Uterus (tissue), 4 donors: ENCODE results near the gene MKX. TPM values are rescaled to one million over a fixed set of nuclear protein-coding genes. Genes with fewer than 3 reads are reported as not detected.

ENCODE experiments used
- DNase-seq, 2 donors: peaks; one replicate each; pipeline ENCODE4 v3.0.0-alpha.2; 2019 to 2020
- H3K27ac ChIP-seq, 2 donors: fragments of 200-600 bp; sonication (generic); 1 replicate in 1 of 2; 2 replicates in 1 of 2; pipeline ENCODE4 v1.5.1; 2016 to 2018
- H3K27me3 ChIP-seq, 2 donors: fragments of 200-600 bp; sonication (generic); one replicate each; pipeline ENCODE4 v1.5.1; 2018 to 2019; ENCODE audit warnings: control low read depth in 1 of 2
- H3K36me3 ChIP-seq, 2 donors: fragments of 200-600 bp; sonication (generic); one replicate each; pipeline ENCODE4 v1.5.1; 2019; ENCODE audit warnings: control low read depth in 1 of 2
- H3K4me1 ChIP-seq, 2 donors: fragments of 200-600 bp; sonication (generic); one replicate each; pipeline ENCODE4 v1.5.1; 2018 to 2019; ENCODE audit warnings: control low read depth in 1 of 2
- H3K4me3 ChIP-seq, 2 donors: fragments of 200-600 bp; sonication (generic); 1 replicate in 1 of 2; 2 replicates in 1 of 2; pipeline ENCODE4 v1.5.1; 2018 to 2019; ENCODE audit warnings: mild to moderate bottlenecking in 1 of 2
- H3K9me3 ChIP-seq, 2 donors: fragments of 200-600 bp; sonication (generic); one replicate each; pipeline ENCODE4 v1.5.1; 2019; ENCODE audit warnings: control low read depth in 1 of 2
- CTCF ChIP-seq, 4 experiments: fragments of 200-600 bp in 2 of 4; fragments of 450-650 bp in 2 of 4; sonication (generic) in 2 of 4; IDR thresholded peaks; one replicate each; pipeline ENCODE4 v1.5.1; 2016 to 2019; ENCODE audit warnings: antibody characterized with exemption in 4 of 4, mild to moderate bottlenecking in 2 of 4, moderate library complexity in 1 of 4
- POLR2A ChIP-seq, 2 donors: fragments of 450-650 bp; IDR thresholded peaks; one replicate each; pipeline ENCODE4 v1.6.1; 2016; ENCODE audit warnings: antibody characterized with exemption in 2 of 2, mild to moderate bottlenecking in 1 of 2, moderate library complexity in 1 of 2
- intact Hi-C: fragments of 100-400 bp; cut with DNase I; formaldehyde crosslinking; loops from one replicate; pipeline ENCODE4 v1.15.1; 2023; ENCODE audit warnings: low total_unique reads
- small RNA-seq: library from RNA; depleted of rRNA; stranded (forward); fragments of <200 nt; gene quantifications from one replicate; pipeline ENCODE3, GENCODE V24; 2016
- total RNA-seq, 4 donors: library from RNA; depleted of rRNA in 3 of 4; stranded (reverse); fragments of >200 nt in 3 of 4; gene quantifications; one replicate each; pipeline versions ENCODE4 v1.1.0 to v1.2.4, GENCODE V29; 2014 to 2023
- donor health status: DM: yes; HTN: yes; CAD: no.

MKX gene
- total RNA-seq, 4 donors from 2014 or later, result 4.4 to 7.6 (median 5.4) TPM

- Histone ChIP-seq H3K27ac (no peak overlapping the region), H3K4me1 (no peaks in the 10 kb centered on the region), H3K4me3 (no peak overlapping the region), H3K36me3 (no peaks in the 10 kb centered on the region), H3K27me3 (no peaks in the 10 kb centered on the region), H3K9me3 (no peaks in the 10 kb centered on the region)
- TF ChIP-seq CTCF (IDR thresholded peaks at IDR 0.05), result no peak
- no peak for TF ChIP-seq POLR2A (IDR thresholded peaks at IDR 0.05)
- intact Hi-C loops, result no loop called here
- no peak for DNase-seq
These were observed 117.0 kb downstream of the MKX start for GRCh38 chr10:27628621-27629020.

GRCh38 chr10:27626890-27627289 is 118.7 kb downstream of the MKX start:
- Histone ChIP-seq H3K4me1 (no peaks in the 10 kb centered on the region), H3K36me3 (no peaks in the 10 kb centered on the region), H3K27me3 (no peaks in the 10 kb centered on the region), H3K4me3 (no peak overlapping the region), H3K27ac (no peak overlapping the region), H3K9me3 (no peaks in the 10 kb centered on the region)
- TF ChIP-seq CTCF (IDR thresholded peaks at IDR 0.05) (no peak), POLR2A (IDR thresholded peaks at IDR 0.05) (no peak)
- no peak for DNase-seq
- intact Hi-C loops, result no loop called here

- Histone ChIP-seq H3K36me3 (no peaks in the 10 kb centered on the region), H3K4me3 (no peak overlapping the region), H3K27me3 (no peaks in the 10 kb centered on the region), H3K9me3 (no peaks in the 10 kb centered on the region), H3K27ac (no peak overlapping the region), H3K4me1 (no peaks in the 10 kb centered on the region)
- TF ChIP-seq POLR2A (IDR thresholded peaks at IDR 0.05), result no peak
- TF ChIP-seq CTCF (IDR thresholded peaks at IDR 0.05), result no peak
- intact Hi-C loops, result no loop called here
- no peak for DNase-seq
These were observed 120.0 kb downstream of the MKX start for GRCh38 chr10:27625452-27626211.

GRCh38 chr10:27624941-27625340 is 120.7 kb downstream of the MKX start:
- no peak for DNase-seq
- Histone ChIP-seq H3K4me3 (no peak overlapping the region), H3K36me3 (no peaks in the 10 kb centered on the region), H3K27ac (no peak overlapping the region), H3K27me3 (no peaks in the 10 kb centered on the region), H3K9me3 (no peaks in the 10 kb centered on the region), H3K4me1 (no peaks in the 10 kb centered on the region)
- intact Hi-C loops, result no loop called here
- no peak for TF ChIP-seq POLR2A (IDR thresholded peaks at IDR 0.05)
- TF ChIP-seq CTCF (IDR thresholded peaks at IDR 0.05), result no peak

Small RNAs within 50 kb of the gene (small RNA-seq; reads per million reads assigned to genes)
- gene RN7SKP132, result not detected

Other genes with a start within 250 kb of the MKX start
- gene RAB18, start 241.5 kb downstream of the MKX start, total RNA-seq, result 10 to 100 TPM; 20.6 to 94.4 (median 48.2) TPM